Activated B cell treated with CpG ODN at 0.5 μM for 24 hours (primary cell): Measurements from ENCODE around the gene BTBD7. TPM values are rescaled to one million over a fixed set of nuclear protein-coding genes. Genes with fewer than 3 reads are reported as not detected.

ENCODE experiments used
- ATAC-seq: fragments of 200-7000 bp; cut with Tn5 transposase; one replicate; pipeline ENCODE4 v1.10.0; 2021; ENCODE audit warnings: low read depth, mild to moderate bottlenecking, moderate library complexity
- CTCF ChIA-PET: fragments of 350-600 bp; sonication (Branson Sonifier 250); formaldehyde crosslinking; loops from one replicate; lab custom pipeline; 2021; ENCODE audit warnings: antibody characterized with exemption; lab: Charles Lee
- POLR2A ChIA-PET: fragments of 350-600 bp; sonication (Branson Sonifier 250); formaldehyde crosslinking; loops from one replicate; lab custom pipeline; 2021; ENCODE audit warnings: antibody characterized with exemption; lab: Charles Lee
- DNase-seq: peaks from one replicate; pipeline ENCODE4 v3.0.0; 2022
- H3K27ac Mint-ChIP-seq: one replicate; pipeline ENCODE4 v1.8.0; 2020; ENCODE audit warnings: mixed read lengths
- H3K27me3 Mint-ChIP-seq: one replicate; pipeline ENCODE4 v1.8.0; 2021; ENCODE audit warnings: mixed read lengths
- H3K36me3 Mint-ChIP-seq: one replicate; pipeline ENCODE4 v1.8.0; 2021; ENCODE audit warnings: low read depth, mixed read lengths
- H3K4me1 Mint-ChIP-seq: one replicate; pipeline ENCODE4 v1.8.0; 2021; ENCODE audit warnings: mixed read lengths
- H3K4me3 Mint-ChIP-seq: one replicate; pipeline ENCODE4 v1.8.0; 2020; ENCODE audit warnings: mild to moderate bottlenecking, mixed read lengths
- H3K9me3 Mint-ChIP-seq: one replicate; pipeline ENCODE4 v1.8.0; 2020; ENCODE audit warnings: mixed read lengths
- CTCF ChIP-seq: fragments of 200-600 bp; IDR thresholded peaks from one replicate; pipeline ENCODE4 v1.8.0; 2022; ENCODE audit warnings: antibody characterized with exemption, mild to moderate bottlenecking
- intact Hi-C: fragments of 100-400 bp; cut with micrococcal nuclease; formaldehyde crosslinking; loops from one replicate; pipeline ENCODE4 v1.15.1; 2024
- total RNA-seq: library from RNA; stranded (reverse); gene quantifications from 2 replicates; pipeline ENCODE4 v1.2.3, GENCODE V29; 2022

Gene BTBD7
- total RNA-seq, 1 donor from 2014 or later: 41.2 TPM

DNA sequence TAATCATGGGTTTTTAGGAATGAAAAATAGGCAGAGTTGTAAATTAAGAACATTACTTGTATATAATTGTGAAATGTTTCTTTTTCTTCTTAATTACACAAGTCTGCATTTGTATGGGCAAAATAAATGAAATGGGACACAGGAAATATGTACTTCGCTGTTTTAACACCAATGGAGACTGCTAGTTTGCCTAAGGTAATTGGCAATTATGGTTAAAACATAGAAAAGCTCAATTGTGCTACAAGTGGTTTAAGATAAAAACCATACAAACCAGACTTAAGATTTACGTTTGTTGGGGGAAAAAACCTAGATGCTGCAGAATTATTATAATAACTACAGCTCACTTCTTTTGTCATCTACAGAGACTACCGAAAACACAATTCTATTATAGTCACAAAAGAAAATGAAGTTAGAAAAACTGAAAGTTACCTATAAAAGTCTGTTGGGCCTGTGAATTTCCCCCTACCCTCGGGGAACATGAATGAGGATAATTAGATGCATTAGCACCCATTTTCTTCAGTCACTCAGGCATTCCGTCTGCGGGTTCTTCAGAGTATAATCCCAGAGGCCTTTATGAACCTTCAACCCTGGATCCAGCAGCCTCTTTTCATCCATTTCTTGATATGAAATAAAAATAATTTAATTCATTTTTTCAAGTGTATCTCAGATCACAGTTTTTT is 37.2 kb downstream of the BTBD7 start:
- Mint-ChIP-seq H3K27ac (no peak overlapping the region), H3K36me3 (peaks cover 26% of the 10 kb centered on the region), H3K4me1 (peaks cover 25% of the 10 kb centered on the region), H3K4me3 (no peak overlapping the region), H3K9me3 (no peaks in the 10 kb centered on the region), H3K27me3 (no peaks in the 10 kb centered on the region)
- intact Hi-C loops: no loop called here
- ATAC-seq (no peak), DNase-seq (no peak)
- TF ChIP-seq CTCF: no peak
- CTCF ChIA-PET: no interaction called here
- POLR2A ChIA-PET: no interaction called here

DNA sequence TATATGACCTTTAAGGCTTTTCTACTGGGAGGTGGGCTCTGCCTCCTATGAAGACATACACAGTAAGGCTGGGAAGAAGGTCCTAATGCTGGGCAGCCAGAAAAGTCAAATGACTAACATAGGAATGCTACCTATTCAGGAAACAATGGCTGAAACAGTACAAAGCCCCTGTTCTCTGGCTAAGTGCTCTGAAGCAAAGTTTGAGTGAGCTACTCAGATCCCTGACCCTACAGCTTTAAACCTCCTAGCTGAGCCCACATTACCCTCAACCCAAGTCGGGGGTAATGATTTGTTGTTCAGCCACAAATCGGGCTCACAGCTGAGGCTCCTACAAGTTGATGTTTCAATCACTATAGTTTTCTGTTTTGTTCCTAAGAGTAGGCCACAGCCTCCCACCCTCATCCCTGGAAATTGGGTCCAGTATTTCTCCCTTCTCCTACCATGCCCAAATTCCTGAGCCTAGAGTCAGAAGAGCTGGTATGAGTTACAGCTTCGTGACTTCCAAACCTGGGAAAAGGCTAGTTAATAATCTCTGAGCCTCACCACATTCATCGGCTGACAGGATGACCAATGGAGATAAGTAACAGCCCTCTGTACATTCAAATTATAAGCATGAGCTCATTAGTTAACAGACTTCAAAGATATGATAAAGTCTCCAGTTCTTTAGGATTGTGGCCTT is 46.5 kb downstream of the BTBD7 start:
- POLR2A ChIA-PET: interaction anchor here (0.8 kb wide), 1 partner anchor 113 kb away, joined by 3 read pairs; no protein-coding TSS in a partner anchor
- Mint-ChIP-seq H3K9me3 (no peaks in the 10 kb centered on the region), H3K27ac (no peak overlapping the region), H3K36me3 (peaks cover 38% of the 10 kb centered on the region), H3K27me3 (no peaks in the 10 kb centered on the region), H3K4me3 (no peak overlapping the region), H3K4me1 (peaks cover 30% of the 10 kb centered on the region)
- ATAC-seq (no peak), DNase-seq (no peak)
- CTCF ChIA-PET: interaction anchor here (2.0 kb wide), 1 partner anchor 173 kb away, joined by 4 read pairs; no protein-coding TSS in a partner anchor
- no peak for TF ChIP-seq CTCF
- intact Hi-C loops: no loop called here

DNA sequence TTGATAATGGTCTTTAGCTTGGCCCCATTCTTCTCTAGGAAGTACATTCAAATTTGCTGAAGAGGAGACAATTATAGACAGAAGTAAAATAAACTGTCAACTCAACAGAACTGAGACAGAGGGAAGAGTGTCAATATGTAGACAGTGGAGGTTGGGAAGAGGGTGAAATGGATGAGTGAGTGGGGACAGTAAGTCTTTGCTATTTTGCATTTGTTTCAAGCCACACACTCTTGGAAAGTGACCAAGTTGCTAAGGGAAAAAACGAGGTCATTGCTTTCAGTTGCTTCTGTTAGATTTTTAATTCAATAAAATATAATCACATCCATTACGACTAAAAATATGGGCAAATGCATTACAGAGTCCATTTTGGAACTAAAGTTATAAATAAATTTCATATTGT is 47.8 kb downstream of the BTBD7 start:
- no peaks in the 10 kb centered on the region for H3K9me3 Mint-ChIP-seq
- H3K27ac Mint-ChIP-seq: no peak overlapping the region
- ATAC-seq: no peak
- H3K4me3 Mint-ChIP-seq: no peak overlapping the region
- peaks cover 39% of the 10 kb centered on the region for H3K36me3 Mint-ChIP-seq
- CTCF ChIA-PET: no interaction called here
- POLR2A ChIA-PET: no interaction called here
- peaks cover 30% of the 10 kb centered on the region for H3K4me1 Mint-ChIP-seq
- no peak for DNase-seq
- TF ChIP-seq CTCF: no peak
- intact Hi-C loops: no loop called here
- no peaks in the 10 kb centered on the region for H3K27me3 Mint-ChIP-seq

DNA sequence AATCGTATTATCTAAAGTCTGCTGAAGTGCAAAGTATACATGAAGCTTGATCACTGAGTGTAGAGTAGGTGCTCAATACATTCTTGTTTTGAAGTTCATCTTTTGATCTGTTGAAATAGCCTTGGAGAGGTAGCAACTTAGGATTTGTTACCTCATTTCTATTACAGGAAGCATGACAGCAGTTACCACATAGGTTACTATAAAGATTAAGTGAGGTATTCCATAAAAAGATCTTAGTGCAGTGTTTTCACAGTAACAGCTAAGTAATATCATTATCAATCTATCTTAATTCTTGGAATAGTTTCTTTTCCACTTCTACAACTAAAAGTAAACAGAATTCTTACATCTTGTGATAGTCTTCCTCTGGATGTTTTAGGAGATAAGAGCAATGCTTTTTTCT is 50.9 kb downstream of the BTBD7 start:
- DNase-seq: no peak
- no peak for ATAC-seq
- ChIA-PET POLR2A (no interaction called here), CTCF (no interaction called here)
- Mint-ChIP-seq H3K36me3 (peaks cover 26% of the 10 kb centered on the region), H3K27me3 (no peaks in the 10 kb centered on the region), H3K9me3 (no peaks in the 10 kb centered on the region), H3K4me1 (peaks cover 12% of the 10 kb centered on the region), H3K27ac (no peak overlapping the region), H3K4me3 (no peak overlapping the region)
- intact Hi-C loops: no loop called here
- TF ChIP-seq CTCF: no peak

- H3K27ac Mint-ChIP-seq: no peak overlapping the region
Measured at GRCh38 chr14:93280743-93281142, 52.1 kb downstream of the BTBD7 start.

More at GRCh38 chr14:93280743-93281142, 52.1 kb downstream of the BTBD7 start:
- Mint-ChIP-seq H3K36me3 (peaks cover 27% of the 10 kb centered on the region), H3K9me3 (no peaks in the 10 kb centered on the region), H3K4me3 (no peak overlapping the region), H3K27me3 (no peaks in the 10 kb centered on the region), H3K4me1 (peaks cover 7% of the 10 kb centered on the region)
- DNase-seq (no peak), ATAC-seq (no peak)
- intact Hi-C loops: no loop called here
- ChIA-PET CTCF (no interaction called here), POLR2A (interaction anchor here (0.7 kb wide), 1 partner anchor 14 kb away, joined by 6 read pairs; no protein-coding TSS in a partner anchor)
- TF ChIP-seq CTCF: no peak
